ENCODE results near the gene PRKCD. TPM values are rescaled to one million over a fixed set of nuclear protein-coding genes. Genes with fewer than 3 reads are reported as not detected.

PRKCD gene
- total RNA-seq, 2 experiments from 2014 or later = 13.3 to 108 TPM

GRCh38 chr3:53156368-53156834 is 4.6 kb upstream of the PRKCD start:
- H3K4me2 ChIP-seq (ENCODE audit: low read length) = peak overlapping the region; percentile 34; the same call in 1 of the 2 replicates
- TF ChIP-seq CTCF (conservative IDR thresholded peaks at IDR 0.05; ENCODE audit: low read length) (no peak), EZH2phosphoT487 (IDR thresholded peaks at IDR 0.05; ENCODE audit: borderline replicate concordance, low read depth, low read length) (no peak)
- H3K36me3 ChIP-seq (ENCODE audit: insufficient read depth, low read length) = no peaks in the 10 kb centered on the region
- CTCF ChIA-PET (ENCODE audit: unreplicated experiment) = no interaction called here
- no peak overlapping the region for H2AFZ ChIP-seq (ENCODE audit: low read length)
- H3K9me2 ChIP-seq (ENCODE audit: insufficient read depth, low read length) = no peaks in the 10 kb centered on the region
- H3K27ac ChIP-seq (ENCODE audit: low read depth, low read length, poor library complexity, severe bottlenecking) = no peak overlapping the region
- peaks cover 42% of the 10 kb centered on the region for H3K4me1 ChIP-seq (ENCODE audit: insufficient read depth, low read length, poor library complexity, severe bottlenecking)
- H3K9me3 ChIP-seq (ENCODE audit: low read length) = no peaks in the 10 kb centered on the region
- intact Hi-C loops (cut with micrococcal nuclease; ENCODE audit: unreplicated experiment) = no loop called here
- no peaks in the 10 kb centered on the region for H4K20me1 ChIP-seq (ENCODE audit: insufficient read depth, low read length)
- no peak for DNase-seq (ENCODE audit: low spot score)
- peaks cover 2% of the 10 kb centered on the region for H3K79me2 ChIP-seq (ENCODE audit: insufficient read depth, low read depth, low read length)
- POLR2A ChIA-PET = interaction anchor here (0.8 to 2.1 kb wide), 2 partner anchors 19 to 35 kb away, joined by 3 to 9 read pairs; no protein-coding TSS in a partner anchor
- no peak overlapping the region for H3K4me3 ChIP-seq (ENCODE audit: low read depth, low read length, poor library complexity, severe bottlenecking)
- no TSS peak for BruUV-seq (replicated peaks)

- Histone ChIP-seq H3K9me3 (ENCODE audit: low read length) (no peaks in the 10 kb centered on the region), H4K20me1 (ENCODE audit: insufficient read depth, low read length) (peaks cover 11% of the 10 kb centered on the region; the same call in 1 of the 2 replicates), H3K36me3 (ENCODE audit: insufficient read depth, low read length) (peaks cover 10% of the 10 kb centered on the region; the same call in 1 of the 2 replicates), H3K9me2 (ENCODE audit: insufficient read depth, low read length) (no peaks in the 10 kb centered on the region), H2AFZ (ENCODE audit: low read length) (peak overlapping the region; percentile 55; the same call in 1 of the 2 replicates), H3K4me3 (ENCODE audit: low read depth, low read length, poor library complexity, severe bottlenecking) (peak overlapping the region; percentile 5), H3K4me2 (ENCODE audit: low read length) (peak overlapping the region; percentile 56), H3K4me1 (ENCODE audit: insufficient read depth, low read length, poor library complexity, severe bottlenecking) (peaks cover 45% of the 10 kb centered on the region), H3K79me2 (ENCODE audit: insufficient read depth, low read depth, low read length) (peaks cover 17% of the 10 kb centered on the region), H3K27ac (ENCODE audit: low read depth, low read length, poor library complexity, severe bottlenecking) (peak overlapping the region; percentile 61)
- TF ChIP-seq EZH2phosphoT487 (IDR thresholded peaks at IDR 0.05; ENCODE audit: borderline replicate concordance, low read depth, low read length) (no peak), CTCF (conservative IDR thresholded peaks at IDR 0.05; ENCODE audit: low read length) (no peak)
- no peak for DNase-seq (ENCODE audit: low spot score)
- ChIA-PET POLR2A (interaction anchor here (0.9 to 2.3 kb wide), 7 partner anchors 9 to 34 kb away, joined by 3 to 10 read pairs (median 7); no protein-coding TSS in a partner anchor), CTCF (ENCODE audit: unreplicated experiment) (interaction anchor here (1.0 to 1.3 kb wide), 5 partner anchors 20 to 40 kb away, joined by 3 to 4 read pairs (median 3); no protein-coding TSS in a partner anchor)
- no TSS peak for BruUV-seq (replicated peaks)
- intact Hi-C loops (cut with micrococcal nuclease; ENCODE audit: unreplicated experiment) = no loop called here
Measured at GRCh38 chr3:53157974-53158580, 2.9 kb upstream of the PRKCD start.

GRCh38 chr3:53158765-53159155 is 2.2 kb upstream of the PRKCD start:
- peak; percentile 82 for DNase-seq (ENCODE audit: low spot score)
- CTCF ChIA-PET (ENCODE audit: unreplicated experiment) = interaction anchor here (0.7 to 1.3 kb wide), 6 partner anchors 17 to 39 kb away, joined by 3 to 4 read pairs (median 3); no protein-coding TSS in a partner anchor
- intact Hi-C loops (cut with micrococcal nuclease; ENCODE audit: unreplicated experiment) = no loop called here
- Histone ChIP-seq H3K4me3 (ENCODE audit: low read depth, low read length, poor library complexity, severe bottlenecking) (peak overlapping the region; percentile 5), H2AFZ (ENCODE audit: low read length) (peak overlapping the region; percentile 55; the same call in 1 of the 2 replicates), H3K4me1 (ENCODE audit: insufficient read depth, low read length, poor library complexity, severe bottlenecking) (peaks cover 52% of the 10 kb centered on the region), H3K36me3 (ENCODE audit: insufficient read depth, low read length) (peaks cover 13% of the 10 kb centered on the region; the same call in 1 of the 2 replicates), H3K79me2 (ENCODE audit: insufficient read depth, low read depth, low read length) (peaks cover 24% of the 10 kb centered on the region), H3K4me2 (ENCODE audit: low read length) (peak overlapping the region; percentile 56), H3K9me3 (ENCODE audit: low read length) (no peaks in the 10 kb centered on the region), H3K9me2 (ENCODE audit: insufficient read depth, low read length) (no peaks in the 10 kb centered on the region), H3K27ac (ENCODE audit: low read depth, low read length, poor library complexity, severe bottlenecking) (peak overlapping the region; percentile 61), H4K20me1 (ENCODE audit: insufficient read depth, low read length) (peaks cover 14% of the 10 kb centered on the region; the same call in 1 of the 2 replicates)
- POLR2A ChIA-PET = interaction anchor here (0.8 to 2.3 kb wide), 8 partner anchors 9 to 33 kb away, joined by 3 to 10 read pairs (median 7); no protein-coding TSS in a partner anchor
- BruUV-seq (replicated peaks) = no TSS peak
- TF ChIP-seq CTCF (conservative IDR thresholded peaks at IDR 0.05; ENCODE audit: low read length) (no peak), EZH2phosphoT487 (IDR thresholded peaks at IDR 0.05; ENCODE audit: borderline replicate concordance, low read depth, low read length) (no peak)
